H1 (cell line): ENCODE measurements around the gene AXIN2. TPM values are rescaled to one million over a fixed set of nuclear protein-coding genes. Genes with fewer than 3 reads are reported as not detected.

ENCODE experiments used
- ASH2L ChIP-seq: fragments of 200-600, 300-600 bp; sonication (generic); IDR thresholded peaks from one replicate; pipeline ENCODE4 v1.7.1; 2017; ENCODE audit warnings: low read length
- BACH1 ChIP-seq: IDR thresholded peaks from 2 replicates; pipeline ENCODE4 v1.6.1; 2012; ENCODE audit warnings: low read length, improper control_type of control experiment
- BRCA1 ChIP-seq: IDR thresholded peaks from 2 replicates; pipeline ENCODE4 v1.6.1; 2012; ENCODE audit warnings: low read depth, low read length, improper control_type of control experiment
- CBX5 ChIP-seq: fragments of 300-800, 300-1000 bp; sonication (generic); IDR thresholded peaks from 2 replicates; pipeline ENCODE4 v1.7.1; 2016; ENCODE audit warnings: antibody characterized with exemption, low read length, low read depth
- CHD1 ChIP-seq: IDR thresholded peaks from 2 replicates; pipeline ENCODE4 v1.6.1; 2012; ENCODE audit warnings: low read depth, low read length, improper control_type of control experiment
- CHD2 ChIP-seq: IDR thresholded peaks from 2 replicates; pipeline ENCODE4 v1.6.1; 2012; ENCODE audit warnings: low read length, improper control_type of control experiment
- EGR1 ChIP-seq: IDR thresholded peaks from 2 replicates; pipeline ENCODE4 v1.6.1; 2011; ENCODE audit warnings: low read depth, low read length, borderline replicate concordance
- EZH2 ChIP-seq: fragments of 200-600 bp; sonication (generic); IDR thresholded peaks from 2 replicates; pipeline ENCODE4 v1.7.1; 2012; ENCODE audit warnings: low read depth, mild to moderate bottlenecking, moderate library complexity, low read length, inconsistent platforms; ENCODE audit not compliant: severe bottlenecking
- GTF2F1 ChIP-seq: IDR thresholded peaks from 2 replicates; pipeline ENCODE4 v1.6.1; 2012; ENCODE audit warnings: low read depth, low read length, improper control_type of control experiment, borderline replicate concordance
- HDAC6 ChIP-seq: IDR thresholded peaks from one replicate; pipeline ENCODE4 v1.7.1; 2012; ENCODE audit warnings: low read depth, mild to moderate bottlenecking, inconsistent platforms, low read length, moderate library complexity
- KDM5A ChIP-seq: fragments of 200-600 bp; IDR thresholded peaks from 2 replicates; pipeline ENCODE4 v1.7.1; 2012; ENCODE audit warnings: mild to moderate bottlenecking, low read length, inconsistent platforms, mixed read lengths
- MAFK ChIP-seq: IDR thresholded peaks from 2 replicates; pipeline ENCODE4 v1.6.1; 2012; ENCODE audit warnings: low read depth, mild to moderate bottlenecking, improper control_type of control experiment, low read length
- POLR2A ChIP-seq, 2 experiments: IDR thresholded peaks; 1 replicate in 1 of 2; 2 replicates in 1 of 2; pipeline ENCODE4 v1.6.1; 2011; ENCODE audit warnings: low read depth in 2 of 2, low read length in 2 of 2, mild to moderate bottlenecking in 2 of 2; ENCODE audit errors: control extremely low read depth in 1 of 2
- RNF2 ChIP-seq: fragments of 200-900, 300-1000 bp; sonication (generic); IDR thresholded peaks from 2 replicates; pipeline ENCODE4 v1.7.1; 2016; ENCODE audit warnings: borderline replicate concordance, low read depth, mild to moderate bottlenecking, antibody characterized with exemption, low read length; ENCODE audit not compliant: poor library complexity, severe bottlenecking; ENCODE audit errors: missing control alignments
- SIN3A ChIP-seq, 2 experiments: IDR thresholded peaks in 1 of 2; conservative IDR thresholded peaks in 1 of 2; 2 replicates each; pipeline ENCODE4 v1.6.1; 2011 to 2012; ENCODE audit warnings: low read length in 2 of 2, improper control_type of control experiment in 1 of 2, low read depth in 1 of 2, mild to moderate bottlenecking in 1 of 2
- SP2 ChIP-seq: IDR thresholded peaks from 2 replicates; pipeline ENCODE4 v1.6.1; 2012; ENCODE audit warnings: mild to moderate bottlenecking, low read length, inconsistent platforms
- SRF ChIP-seq: IDR thresholded peaks from 2 replicates; pipeline ENCODE4 v1.6.1; 2011; ENCODE audit warnings: mild to moderate bottlenecking, low read depth, low read length, moderate library complexity
- SUZ12 ChIP-seq: fragments of 200-600 bp; sonication (generic); IDR thresholded peaks from 2 replicates; pipeline ENCODE4 v1.6.1; 2012; ENCODE audit warnings: mild to moderate bottlenecking, inconsistent platforms, low read length, moderate library complexity, mixed read lengths
- TAF1 ChIP-seq: IDR thresholded peaks from 2 replicates; pipeline ENCODE4 v1.6.1; 2011; ENCODE audit warnings: mild to moderate bottlenecking, low read depth, low read length
- ZNF274 ChIP-seq: IDR thresholded peaks from 2 replicates; pipeline ENCODE4 v1.7.0; 2012; ENCODE audit warnings: low read length, borderline replicate concordance; ENCODE audit errors: extremely low read depth
- polyA plus RNA-seq, 7 experiments: library from polyadenylated mRNA; depleted of rRNA in 3 of 7; stranded (reverse) in 5 of 7; unstranded in 2 of 7; fragments of >200 nt in 5 of 7; fragments of 200-250 nt in 2 of 7; gene quantifications; 1 replicate in 5 of 7; 2 replicates in 1 of 7; 4 replicates in 1 of 7; pipeline versions ENCODE4 v1.2.1 to v1.2.3, GENCODE V29; 2011 to 2013; ENCODE audit warnings: missing spikeins in 2 of 7, mixed read lengths in 2 of 7
- total RNA-seq: library from RNA; stranded (reverse); fragmentation: NEBNext Ultra II Directional; extraction: Animal tissue kit (Norgen Biotek cat#: 25700); gene quantifications from 2 replicates; pipeline ENCODE4 v1.2.1, GENCODE V29; 2021
- TF ChIP-seq, protein P1 (sequence below), 3 experiments: IDR thresholded peaks; 1 replicate in 2 of 3; 2 replicates in 1 of 3; pipeline versions ENCODE4 v1.5.1 to v1.6.1; 2011; ENCODE audit warnings: low read length in 3 of 3, mild to moderate bottlenecking in 3 of 3, inconsistent platforms in 2 of 3, low read depth in 1 of 3, moderate library complexity in 1 of 3; ENCODE audit not compliant: insufficient read depth in 1 of 3; ENCODE audit errors: control extremely low read depth in 1 of 3

AXIN2 gene
- total and polyA plus RNA-seq, 2 of the 8 experiments (the other 6 are each of a cell fraction or from before 2014, with no cell fraction given): 17.7 to 33.4 TPM

DNA sequence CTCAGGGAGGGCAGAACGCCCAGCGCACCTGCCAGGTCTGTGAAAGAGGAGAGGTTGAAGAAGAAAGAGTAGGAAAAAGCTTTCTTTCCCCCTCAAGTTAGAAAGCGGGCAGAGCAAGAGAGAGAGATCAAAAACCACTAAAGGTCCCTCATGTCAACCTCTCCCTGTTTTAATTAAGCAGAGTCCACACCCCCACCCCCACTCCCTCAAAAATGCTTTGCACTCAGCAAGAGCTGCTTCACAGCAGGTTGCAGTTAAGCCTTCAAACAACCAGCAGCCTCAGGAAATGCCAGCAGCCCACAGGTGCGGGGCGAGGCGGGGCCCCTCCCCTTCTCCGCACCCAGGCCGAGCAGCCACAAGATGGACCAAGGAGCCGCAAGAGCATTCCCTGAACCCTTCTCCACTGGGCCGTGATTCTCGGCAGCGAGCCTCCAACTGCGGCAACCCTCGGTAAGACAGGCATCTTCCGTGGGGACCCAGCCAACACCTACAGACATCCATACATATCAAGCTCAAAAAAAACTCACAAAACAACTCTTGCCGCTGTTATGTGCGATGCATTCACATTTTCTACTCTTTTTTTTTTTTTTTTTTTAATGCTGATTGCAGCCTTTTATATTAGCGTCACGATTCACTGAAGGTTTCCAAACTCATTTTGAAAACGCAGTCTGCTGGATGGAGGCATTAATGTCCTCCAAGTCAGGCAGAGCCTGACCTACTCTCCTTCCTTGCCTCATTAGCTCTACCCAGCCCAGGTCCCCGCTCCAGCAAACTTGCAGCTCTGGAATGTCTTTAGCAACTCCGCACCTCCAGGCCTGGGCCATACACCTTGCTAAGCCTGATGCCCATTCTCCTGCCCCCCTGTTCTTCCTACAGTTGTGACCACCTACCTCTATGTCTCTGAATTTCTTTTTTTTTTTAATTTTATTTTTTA is 66.1 kb downstream of the AXIN2 start (continued):
- TF ChIP-seq SIN3A (conservative IDR thresholded peaks at IDR 0.05 in 1 of 2, IDR thresholded peaks at IDR 0.05 in 1 of 2; ENCODE audit: low read depth in 1 of 2, low read length in 2 of 2) (0 out of 4 replicates have a peak, but pooled peaks of 1 of the 2 experiments have one; percentile 21), SUZ12 (no peak), CHD2 (peak; percentile 60), MAFK (0 out of 2 replicates have a peak, but pooled peaks have one; percentile 3), GTF2F1 (no peak), KDM5A (no peak), SRF (no peak), CHD1 (no peak), TAF1 (peak; percentile 42; the same call in 1 of the 2 replicates), BRCA1 (no peak), CBX5 (no peak), BACH1 (0 out of 2 replicates have a peak, but pooled peaks have one; percentile 39), HDAC6 (no peak), EZH2 (no peak), SP2 (no peak), ZNF274 (no peak), RNF2 (no peak), ASH2L (peak; percentile 91), POLR2A (IDR thresholded peaks at IDR 0.05; ENCODE audit: control extremely low read depth in 1 of 2, low read depth in 2 of 2, low read length in 2 of 2) (no peak), EGR1 (peak; percentile 66)
- TF ChIP-seq, protein P1, sequence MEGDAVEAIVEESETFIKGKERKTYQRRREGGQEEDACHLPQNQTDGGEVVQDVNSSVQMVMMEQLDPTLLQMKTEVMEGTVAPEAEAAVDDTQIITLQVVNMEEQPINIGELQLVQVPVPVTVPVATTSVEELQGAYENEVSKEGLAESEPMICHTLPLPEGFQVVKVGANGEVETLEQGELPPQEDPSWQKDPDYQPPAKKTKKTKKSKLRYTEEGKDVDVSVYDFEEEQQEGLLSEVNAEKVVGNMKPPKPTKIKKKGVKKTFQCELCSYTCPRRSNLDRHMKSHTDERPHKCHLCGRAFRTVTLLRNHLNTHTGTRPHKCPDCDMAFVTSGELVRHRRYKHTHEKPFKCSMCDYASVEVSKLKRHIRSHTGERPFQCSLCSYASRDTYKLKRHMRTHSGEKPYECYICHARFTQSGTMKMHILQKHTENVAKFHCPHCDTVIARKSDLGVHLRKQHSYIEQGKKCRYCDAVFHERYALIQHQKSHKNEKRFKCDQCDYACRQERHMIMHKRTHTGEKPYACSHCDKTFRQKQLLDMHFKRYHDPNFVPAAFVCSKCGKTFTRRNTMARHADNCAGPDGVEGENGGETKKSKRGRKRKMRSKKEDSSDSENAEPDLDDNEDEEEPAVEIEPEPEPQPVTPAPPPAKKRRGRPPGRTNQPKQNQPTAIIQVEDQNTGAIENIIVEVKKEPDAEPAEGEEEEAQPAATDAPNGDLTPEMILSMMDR (IDR thresholded peaks at IDR 0.05; ENCODE audit: control extremely low read depth in 1 of 3, insufficient read depth in 1 of 3, low read depth in 1 of 3, low read length in 3 of 3): peak; percentile 20 to 30 (median 24)
